Globus pallidus (tissue), 1 donor: Measurements from ENCODE around the gene PRKRIP1.
"Not testable (repeated sequence)": the region's sequence is repeated elsewhere in the genome, so short reads cannot be mapped to it uniquely, and the experiment has no call there.

ENCODE experiments used
- DNase-seq: peaks from one replicate; pipeline ENCODE4 v3.0.0-alpha.2; 2015; ENCODE audit warnings: low spot score

The PRKRIP1 gene

GRCh38 chr7:102404005-102404861 lies 8.1 kb downstream of the PRKRIP1 start:
- no peak for DNase-seq

GRCh38 chr7:102404862-102405188 lies 8.7 kb downstream of the PRKRIP1 start:
- DNase-seq = not testable (repeated sequence)

GRCh38 chr7:102407910-102408309 lies 11.7 kb downstream of the PRKRIP1 start:
- DNase-seq = no peak

GRCh38 chr7:102408530-102408929 lies 12.4 kb downstream of the PRKRIP1 start:
- not testable (repeated sequence) for DNase-seq

GRCh38 chr7:102409340-102409739 lies 13.2 kb downstream of the PRKRIP1 start:
- DNase-seq = no peak

- no peak for DNase-seq
Measured at GRCh38 chr7:102410123-102410522, 14.0 kb downstream of the PRKRIP1 start.

GRCh38 chr7:102410918-102411317 lies 14.8 kb downstream of the PRKRIP1 start:
- no peak for DNase-seq

- DNase-seq = no peak
Measured at GRCh38 chr7:102412548-102412947, 16.4 kb downstream of the PRKRIP1 start.

GRCh38 chr7:102413091-102413490 lies 16.9 kb downstream of the PRKRIP1 start:
- no peak for DNase-seq

GRCh38 chr7:102413611-102414010 lies 17.4 kb downstream of the PRKRIP1 start:
- no peak for DNase-seq

GRCh38 chr7:102415685-102416225 lies 19.6 kb downstream of the PRKRIP1 start:
- no peak for DNase-seq

GRCh38 chr7:102416406-102416805 lies 20.2 kb downstream of the PRKRIP1 start:
- DNase-seq = no peak

GRCh38 chr7:102417105-102417504 lies 20.9 kb downstream of the PRKRIP1 start:
- DNase-seq = no peak

- no peak for DNase-seq
Measured at GRCh38 chr7:102418592-102418991, 22.4 kb downstream of the PRKRIP1 start.

GRCh38 chr7:102421706-102422240 lies 25.6 kb downstream of the PRKRIP1 start:
- no peak for DNase-seq

GRCh38 chr7:102424129-102424551 lies 28.0 kb downstream of the PRKRIP1 start:
- no peak for DNase-seq

GRCh38 chr7:102424787-102425218 lies 28.6 kb downstream of the PRKRIP1 start:
- DNase-seq = no peak

GRCh38 chr7:102425639-102426267 lies 29.6 kb downstream of the PRKRIP1 start:
- DNase-seq = no peak

- no peak for DNase-seq
Measured at GRCh38 chr7:102426268-102427018, 30.3 kb downstream of the PRKRIP1 start.

- no peak for DNase-seq
Measured at GRCh38 chr7:102427019-102427405, 30.8 kb downstream of the PRKRIP1 start.

GRCh38 chr7:102429141-102429899 lies 33.2 kb downstream of the PRKRIP1 start:
- no peak for DNase-seq
